Measurements from ENCODE around the gene FAM110A.
"Not testable (repeated sequence)": the region's sequence is repeated elsewhere in the genome, so short reads cannot be mapped to it uniquely, and the experiment has no call there.

FAM110A gene

GRCh38 chr20:888057-888456, 54.5 kb downstream of the FAM110A start:
- H3K36me3 ChIP-seq (ENCODE audit: control insufficient read depth in 4 of 4, insufficient read depth in 4 of 4, low read length in 3 of 4): no peaks in the 10 kb centered on the region
- H3K4me3 ChIP-seq (ENCODE audit: control insufficient read depth in 1 of 7, extremely low read depth in 1 of 7, insufficient read depth in 4 of 7, low read depth in 2 of 7, low read length in 6 of 7): no peak overlapping the region
- no peak overlapping the region for H3K27ac ChIP-seq (ENCODE audit: insufficient read depth in 1 of 2, low read depth in 1 of 2, low read length in 2 of 2, poor library complexity in 1 of 2, severe bottlenecking in 2 of 2)
- H3K27me3 ChIP-seq (replicated peaks in 2 of 5; ENCODE audit: control insufficient read depth in 4 of 5, insufficient read depth in 5 of 5, low read length in 4 of 5): peaks cover 0 to 8% (median 0%) of the 10 kb centered on the region in 5 experiments
- CTCF ChIA-PET: interaction anchor here (1.1 to 2.5 kb wide), 3 partner anchors 24 to 68 kb away, joined by 3 to 16 read pairs (median 3); no protein-coding TSS in a partner anchor
- no peaks in the 10 kb centered on the region for H3K9me3 ChIP-seq (ENCODE audit: control extremely low read depth in 1 of 5, control insufficient read depth in 4 of 5, insufficient read depth in 2 of 5, low read depth in 1 of 5, low read length in 4 of 5)
- WGBS (ENCODE audit: insufficient coverage): 100% methylated on average over 2 of the region's 2 CpGs
- H3K4me1 ChIP-seq (ENCODE audit: control extremely low read depth in 1 of 4, control insufficient read depth in 4 of 4, insufficient read depth in 4 of 4, low read length in 3 of 4): peaks cover 0 to 10% (median 3%) of the 10 kb centered on the region in 4 experiments
- POLR2A ChIA-PET: no interaction called here
- DNase-seq: no peak

DNA sequence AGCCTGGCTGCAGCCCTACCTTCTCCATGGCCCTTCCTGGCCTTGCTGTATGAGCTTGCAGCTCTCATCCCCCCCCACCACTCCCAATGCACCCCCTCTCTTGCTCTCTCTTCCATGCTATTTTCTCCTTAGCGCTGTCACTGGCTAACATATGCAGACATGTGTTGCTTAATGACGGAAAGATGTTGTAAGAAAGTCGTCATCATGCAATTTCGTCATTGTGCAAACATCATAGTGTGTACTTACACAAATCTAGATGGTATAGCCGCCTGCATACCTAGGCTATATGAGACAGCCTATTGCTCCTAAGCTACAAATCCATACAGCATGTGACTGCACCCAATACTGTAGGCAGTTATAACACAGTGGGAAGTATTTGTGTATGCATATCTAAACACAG, 55.6 kb downstream of the FAM110A start:
- H3K4me3 ChIP-seq (ENCODE audit: control insufficient read depth in 1 of 7, extremely low read depth in 1 of 7, insufficient read depth in 4 of 7, low read depth in 2 of 7, low read length in 6 of 7): no peak overlapping the region
- no peak overlapping the region for H3K27ac ChIP-seq (ENCODE audit: insufficient read depth in 1 of 2, low read depth in 1 of 2, low read length in 2 of 2, poor library complexity in 1 of 2, severe bottlenecking in 2 of 2)
- 100% methylated on average over 5 of the region's 5 CpGs for WGBS (ENCODE audit: insufficient coverage)
- CTCF ChIA-PET: interaction anchor here (0.7 to 1.1 kb wide), 2 partner anchors 14 to 33 kb away, joined by 3 to 4 read pairs; no protein-coding TSS in a partner anchor
- no peaks in the 10 kb centered on the region for H3K36me3 ChIP-seq (ENCODE audit: control insufficient read depth in 4 of 4, insufficient read depth in 4 of 4, low read length in 3 of 4)
- DNase-seq: no peak
- H3K9me3 ChIP-seq (ENCODE audit: control extremely low read depth in 1 of 5, control insufficient read depth in 4 of 5, insufficient read depth in 2 of 5, low read depth in 1 of 5, low read length in 4 of 5): no peaks in the 10 kb centered on the region
- POLR2A ChIA-PET: no interaction called here
- peaks cover 0 to 13% (median 4%) of the 10 kb centered on the region in 4 experiments for H3K4me1 ChIP-seq (ENCODE audit: control extremely low read depth in 1 of 4, control insufficient read depth in 4 of 4, insufficient read depth in 4 of 4, low read length in 3 of 4)
- peaks cover 0 to 4% (median 0%) of the 10 kb centered on the region in 5 experiments for H3K27me3 ChIP-seq (replicated peaks in 2 of 5; ENCODE audit: control insufficient read depth in 4 of 5, insufficient read depth in 5 of 5, low read length in 4 of 5)

- no peaks in the 10 kb centered on the region for H3K36me3 ChIP-seq (ENCODE audit: control insufficient read depth in 4 of 4, insufficient read depth in 4 of 4, low read length in 3 of 4)
- WGBS (ENCODE audit: insufficient coverage): 92% methylated on average over 10 of the region's 10 CpGs
- ChIA-PET POLR2A (no interaction called here), CTCF (no interaction called here)
- no peak overlapping the region for H3K4me3 ChIP-seq (ENCODE audit: control insufficient read depth in 1 of 7, extremely low read depth in 1 of 7, insufficient read depth in 4 of 7, low read depth in 2 of 7, low read length in 6 of 7)
- H3K27ac ChIP-seq (ENCODE audit: insufficient read depth in 1 of 2, low read depth in 1 of 2, low read length in 2 of 2, poor library complexity in 1 of 2, severe bottlenecking in 2 of 2): no peak overlapping the region
- H3K9me3 ChIP-seq (ENCODE audit: control extremely low read depth in 1 of 5, control insufficient read depth in 4 of 5, insufficient read depth in 2 of 5, low read depth in 1 of 5, low read length in 4 of 5): no peaks in the 10 kb centered on the region
- no peak for DNase-seq
- H3K27me3 ChIP-seq (replicated peaks in 2 of 5; ENCODE audit: control insufficient read depth in 4 of 5, insufficient read depth in 5 of 5, low read length in 4 of 5): peaks cover 0 to 4% (median 0%) of the 10 kb centered on the region in 5 experiments
- H3K4me1 ChIP-seq (ENCODE audit: control extremely low read depth in 1 of 4, control insufficient read depth in 4 of 4, insufficient read depth in 4 of 4, low read length in 3 of 4): peaks cover 0 to 13% (median 4%) of the 10 kb centered on the region in 4 experiments
Observed at GRCh38 chr20:889932-890463, 56.5 kb downstream of the FAM110A start.

- Histone ChIP-seq H3K36me3 (ENCODE audit: control insufficient read depth in 4 of 4, insufficient read depth in 4 of 4, low read length in 3 of 4) (no peaks in the 10 kb centered on the region), H3K9me3 (ENCODE audit: control extremely low read depth in 1 of 5, control insufficient read depth in 4 of 5, insufficient read depth in 2 of 5, low read depth in 1 of 5, low read length in 4 of 5) (no peaks in the 10 kb centered on the region), H3K27me3 (replicated peaks in 2 of 5; ENCODE audit: control insufficient read depth in 4 of 5, insufficient read depth in 5 of 5, low read length in 4 of 5) (peaks cover 0 to 4% (median 0%) of the 10 kb centered on the region in 5 experiments), H3K27ac (ENCODE audit: insufficient read depth in 1 of 2, low read depth in 1 of 2, low read length in 2 of 2, poor library complexity in 1 of 2, severe bottlenecking in 2 of 2) (no peak overlapping the region), H3K4me1 (ENCODE audit: control extremely low read depth in 1 of 4, control insufficient read depth in 4 of 4, insufficient read depth in 4 of 4, low read length in 3 of 4) (peaks cover 0 to 13% (median 3%) of the 10 kb centered on the region in 4 experiments), H3K4me3 (ENCODE audit: control insufficient read depth in 1 of 7, extremely low read depth in 1 of 7, insufficient read depth in 4 of 7, low read depth in 2 of 7, low read length in 6 of 7) (no peak overlapping the region)
- ChIA-PET POLR2A (no interaction called here), CTCF (no interaction called here)
- DNase-seq: no peak
- 97% methylated on average over 6 of the region's 6 CpGs for WGBS (ENCODE audit: insufficient coverage)
Observed at GRCh38 chr20:890666-891057, 57.1 kb downstream of the FAM110A start.

- WGBS (ENCODE audit: insufficient coverage): 46% methylated on average over 5 of the region's 6 CpGs
- peak in 1 of 3 donors; percentile 15 for DNase-seq
- Histone ChIP-seq H3K4me3 (ENCODE audit: control insufficient read depth in 1 of 7, extremely low read depth in 1 of 7, insufficient read depth in 4 of 7, low read depth in 2 of 7, low read length in 6 of 7) (no peak overlapping the region), H3K9me3 (ENCODE audit: control extremely low read depth in 1 of 5, control insufficient read depth in 4 of 5, insufficient read depth in 2 of 5, low read depth in 1 of 5, low read length in 4 of 5) (no peaks in the 10 kb centered on the region), H3K27me3 (replicated peaks in 2 of 5; ENCODE audit: control insufficient read depth in 4 of 5, insufficient read depth in 5 of 5, low read length in 4 of 5) (peaks cover 0 to 4% (median 0%) of the 10 kb centered on the region in 5 experiments), H3K4me1 (ENCODE audit: control extremely low read depth in 1 of 4, control insufficient read depth in 4 of 4, insufficient read depth in 4 of 4, low read length in 3 of 4) (peaks cover 0 to 13% (median 3%) of the 10 kb centered on the region in 4 experiments), H3K27ac (ENCODE audit: insufficient read depth in 1 of 2, low read depth in 1 of 2, low read length in 2 of 2, poor library complexity in 1 of 2, severe bottlenecking in 2 of 2) (no peak overlapping the region), H3K36me3 (ENCODE audit: control insufficient read depth in 4 of 4, insufficient read depth in 4 of 4, low read length in 3 of 4) (no peaks in the 10 kb centered on the region)
- ChIA-PET POLR2A (no interaction called here), CTCF (no interaction called here)
Observed at GRCh38 chr20:891058-891705, 57.7 kb downstream of the FAM110A start.

- DNase-seq: no peak
- peaks cover 0 to 13% (median 3%) of the 10 kb centered on the region in 4 experiments for H3K4me1 ChIP-seq (ENCODE audit: control extremely low read depth in 1 of 4, control insufficient read depth in 4 of 4, insufficient read depth in 4 of 4, low read length in 3 of 4)
Observed at GRCh38 chr20:891706-892080, 58.2 kb downstream of the FAM110A start.

DNA sequence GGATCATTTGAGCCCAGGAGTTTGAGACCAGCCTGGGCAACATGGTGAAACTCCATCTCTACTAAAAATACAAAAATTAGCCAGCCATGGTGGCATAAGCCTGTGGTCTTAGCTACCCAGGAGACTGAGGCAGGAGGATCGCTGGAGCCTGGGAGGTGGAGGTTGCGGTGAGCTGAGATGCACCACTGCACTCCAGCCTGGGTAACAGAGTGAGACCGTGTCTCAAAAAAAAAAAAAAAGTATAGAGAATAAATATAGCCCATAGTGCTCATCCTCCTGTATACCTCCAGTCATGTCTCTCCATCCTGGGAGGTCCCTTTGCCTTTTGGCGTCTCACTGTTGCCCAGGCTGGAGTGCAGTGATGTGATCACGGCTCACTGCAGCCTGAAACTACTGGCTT, 58.9 kb downstream of the FAM110A start:
- POLR2A ChIA-PET; H3K27me3 ChIP-seq (replicated peaks in 2 of 5; ENCODE audit: control insufficient read depth in 4 of 5, insufficient read depth in 5 of 5, low read length in 4 of 5); H3K27ac ChIP-seq (ENCODE audit: insufficient read depth in 1 of 2, low read depth in 1 of 2, low read length in 2 of 2, poor library complexity in 1 of 2, severe bottlenecking in 2 of 2); H3K36me3 ChIP-seq (ENCODE audit: control insufficient read depth in 4 of 4, insufficient read depth in 4 of 4, low read length in 3 of 4); H3K4me3 ChIP-seq (ENCODE audit: control insufficient read depth in 1 of 7, extremely low read depth in 1 of 7, insufficient read depth in 4 of 7, low read depth in 2 of 7, low read length in 6 of 7); DNase-seq; H3K9me3 ChIP-seq (ENCODE audit: control extremely low read depth in 1 of 5, control insufficient read depth in 4 of 5, insufficient read depth in 2 of 5, low read depth in 1 of 5, low read length in 4 of 5): not testable (repeated sequence)
- H3K4me1 ChIP-seq (ENCODE audit: control extremely low read depth in 1 of 4, control insufficient read depth in 4 of 4, insufficient read depth in 4 of 4, low read length in 3 of 4): peaks cover 0 to 13% (median 3%) of the 10 kb centered on the region in 4 experiments
- CTCF ChIA-PET: interaction anchor here (0.6 kb wide), 1 partner anchor 95 kb away, joined by 3 read pairs; no protein-coding TSS in a partner anchor
- WGBS (ENCODE audit: insufficient coverage): 95% methylated on average over 2 of the region's 5 CpGs

More at GRCh38 chr20:891706-892080, 58.2 kb downstream of the FAM110A start:
- ChIA-PET CTCF (interaction anchor here (0.6 kb wide), 1 partner anchor 95 kb away, joined by 3 read pairs; no protein-coding TSS in a partner anchor), POLR2A (no interaction called here)
- Histone ChIP-seq H3K9me3 (ENCODE audit: control extremely low read depth in 1 of 5, control insufficient read depth in 4 of 5, insufficient read depth in 2 of 5, low read depth in 1 of 5, low read length in 4 of 5) (peaks cover 0 to 3% (median 2%) of the 10 kb centered on the region in 5 experiments), H3K27me3 (replicated peaks in 2 of 5; ENCODE audit: control insufficient read depth in 4 of 5, insufficient read depth in 5 of 5, low read length in 4 of 5) (peaks cover 0 to 4% (median 0%) of the 10 kb centered on the region in 5 experiments), H3K27ac (ENCODE audit: insufficient read depth in 1 of 2, low read depth in 1 of 2, low read length in 2 of 2, poor library complexity in 1 of 2, severe bottlenecking in 2 of 2) (no peak overlapping the region), H3K36me3 (ENCODE audit: control insufficient read depth in 4 of 4, insufficient read depth in 4 of 4, low read length in 3 of 4) (no peaks in the 10 kb centered on the region), H3K4me3 (ENCODE audit: control insufficient read depth in 1 of 7, extremely low read depth in 1 of 7, insufficient read depth in 4 of 7, low read depth in 2 of 7, low read length in 6 of 7) (no peak overlapping the region)
- WGBS (ENCODE audit: insufficient coverage): 85% methylated on average over 3 of the region's 4 CpGs
